ENCODE results near the gene LAMA2. TPM values are rescaled to one million over a fixed set of nuclear protein-coding genes. Genes with fewer than 3 reads are reported as not detected.

Gene LAMA2
- polyA plus RNA-seq, 1 donor from 2014 or later, result 2.5 TPM

DNA sequence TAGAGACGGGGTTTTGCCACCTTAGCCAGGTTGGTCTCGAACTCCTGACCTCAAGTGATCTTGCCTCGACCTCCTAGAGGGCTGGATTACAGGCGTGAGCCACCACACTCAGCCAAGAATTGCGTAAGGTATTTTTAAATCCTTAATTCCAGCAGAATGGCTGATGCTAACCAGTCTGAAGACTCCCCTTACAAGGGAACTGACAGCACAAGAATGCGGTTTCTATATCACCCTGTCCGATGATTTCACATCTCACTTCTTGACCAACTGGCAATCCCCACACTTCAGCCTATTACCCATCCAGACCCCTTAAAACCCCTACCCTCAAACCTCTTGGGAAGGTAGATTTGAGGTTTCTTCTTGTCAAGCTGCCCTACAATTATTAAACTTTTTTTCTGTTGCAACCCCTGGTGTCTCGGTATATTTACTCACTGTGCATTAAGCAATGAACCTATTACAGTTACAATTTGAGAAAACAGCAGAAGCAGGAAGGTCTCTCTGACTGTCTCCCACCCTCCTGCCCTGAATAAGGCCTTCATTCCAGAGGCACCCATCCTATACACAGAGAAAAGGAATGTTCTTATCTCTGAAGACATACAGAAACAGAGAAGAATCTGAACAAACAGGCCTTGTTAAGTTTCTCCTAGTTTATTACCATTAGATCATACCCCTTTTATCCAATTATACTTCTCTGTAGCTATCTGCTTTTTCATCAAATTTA is 662.1 kb downstream of the LAMA2 start:
- Histone ChIP-seq H3K27ac (ENCODE audit: low read length) (no peak overlapping the region), H3K4me2 (ENCODE audit: low read length) (no peak overlapping the region), H3F3A (ENCODE audit: insufficient read depth, low read length, poor library complexity, severe bottlenecking) (no peaks in the 10 kb centered on the region), H3K27me3 (ENCODE audit: insufficient read depth, low read depth, low read length) (no peaks in the 10 kb centered on the region), H3K9me2 (ENCODE audit: insufficient read depth, low read length) (no peaks in the 10 kb centered on the region), H3K4me3 (ENCODE audit: low read length) (no peak overlapping the region), H2AFZ (ENCODE audit: low read depth, low read length) (no peak overlapping the region), H3K79me2 (replicated peaks; ENCODE audit: insufficient read depth, low read length) (no peaks in the 10 kb centered on the region), H3K9me3 (ENCODE audit: low read length) (no peaks in the 10 kb centered on the region), H3K36me3 (ENCODE audit: insufficient read depth, low read length) (no peaks in the 10 kb centered on the region), H4K20me1 (ENCODE audit: insufficient read depth) (no peaks in the 10 kb centered on the region), H3K9ac (ENCODE audit: low read length) (no peak overlapping the region)
- TF ChIP-seq EZH2 (IDR thresholded peaks at IDR 0.05; ENCODE audit: borderline replicate concordance, insufficient read depth, low read length, poor library complexity, severe bottlenecking) (no peak), RAD21 (conservative IDR thresholded peaks at IDR 0.05) (no peak), EP300 (conservative IDR thresholded peaks at IDR 0.05; ENCODE audit: poor library complexity, severe bottlenecking) (no peak), TAF1 (IDR thresholded peaks at IDR 0.05; ENCODE audit: low read depth) (no peak), SMC3 (conservative IDR thresholded peaks at IDR 0.05; ENCODE audit: poor library complexity) (no peak), POLR2AphosphoS5 (IDR thresholded peaks at IDR 0.05) (no peak), MXI1 (conservative IDR thresholded peaks at IDR 0.05; ENCODE audit: poor library complexity, severe bottlenecking) (no peak)
- TF ChIP-seq, protein P1, sequence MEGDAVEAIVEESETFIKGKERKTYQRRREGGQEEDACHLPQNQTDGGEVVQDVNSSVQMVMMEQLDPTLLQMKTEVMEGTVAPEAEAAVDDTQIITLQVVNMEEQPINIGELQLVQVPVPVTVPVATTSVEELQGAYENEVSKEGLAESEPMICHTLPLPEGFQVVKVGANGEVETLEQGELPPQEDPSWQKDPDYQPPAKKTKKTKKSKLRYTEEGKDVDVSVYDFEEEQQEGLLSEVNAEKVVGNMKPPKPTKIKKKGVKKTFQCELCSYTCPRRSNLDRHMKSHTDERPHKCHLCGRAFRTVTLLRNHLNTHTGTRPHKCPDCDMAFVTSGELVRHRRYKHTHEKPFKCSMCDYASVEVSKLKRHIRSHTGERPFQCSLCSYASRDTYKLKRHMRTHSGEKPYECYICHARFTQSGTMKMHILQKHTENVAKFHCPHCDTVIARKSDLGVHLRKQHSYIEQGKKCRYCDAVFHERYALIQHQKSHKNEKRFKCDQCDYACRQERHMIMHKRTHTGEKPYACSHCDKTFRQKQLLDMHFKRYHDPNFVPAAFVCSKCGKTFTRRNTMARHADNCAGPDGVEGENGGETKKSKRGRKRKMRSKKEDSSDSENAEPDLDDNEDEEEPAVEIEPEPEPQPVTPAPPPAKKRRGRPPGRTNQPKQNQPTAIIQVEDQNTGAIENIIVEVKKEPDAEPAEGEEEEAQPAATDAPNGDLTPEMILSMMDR (IDR thresholded peaks at IDR 0.05; ENCODE audit: poor library complexity, severe bottlenecking), result no peak
- TF ChIP-seq, protein P2, sequence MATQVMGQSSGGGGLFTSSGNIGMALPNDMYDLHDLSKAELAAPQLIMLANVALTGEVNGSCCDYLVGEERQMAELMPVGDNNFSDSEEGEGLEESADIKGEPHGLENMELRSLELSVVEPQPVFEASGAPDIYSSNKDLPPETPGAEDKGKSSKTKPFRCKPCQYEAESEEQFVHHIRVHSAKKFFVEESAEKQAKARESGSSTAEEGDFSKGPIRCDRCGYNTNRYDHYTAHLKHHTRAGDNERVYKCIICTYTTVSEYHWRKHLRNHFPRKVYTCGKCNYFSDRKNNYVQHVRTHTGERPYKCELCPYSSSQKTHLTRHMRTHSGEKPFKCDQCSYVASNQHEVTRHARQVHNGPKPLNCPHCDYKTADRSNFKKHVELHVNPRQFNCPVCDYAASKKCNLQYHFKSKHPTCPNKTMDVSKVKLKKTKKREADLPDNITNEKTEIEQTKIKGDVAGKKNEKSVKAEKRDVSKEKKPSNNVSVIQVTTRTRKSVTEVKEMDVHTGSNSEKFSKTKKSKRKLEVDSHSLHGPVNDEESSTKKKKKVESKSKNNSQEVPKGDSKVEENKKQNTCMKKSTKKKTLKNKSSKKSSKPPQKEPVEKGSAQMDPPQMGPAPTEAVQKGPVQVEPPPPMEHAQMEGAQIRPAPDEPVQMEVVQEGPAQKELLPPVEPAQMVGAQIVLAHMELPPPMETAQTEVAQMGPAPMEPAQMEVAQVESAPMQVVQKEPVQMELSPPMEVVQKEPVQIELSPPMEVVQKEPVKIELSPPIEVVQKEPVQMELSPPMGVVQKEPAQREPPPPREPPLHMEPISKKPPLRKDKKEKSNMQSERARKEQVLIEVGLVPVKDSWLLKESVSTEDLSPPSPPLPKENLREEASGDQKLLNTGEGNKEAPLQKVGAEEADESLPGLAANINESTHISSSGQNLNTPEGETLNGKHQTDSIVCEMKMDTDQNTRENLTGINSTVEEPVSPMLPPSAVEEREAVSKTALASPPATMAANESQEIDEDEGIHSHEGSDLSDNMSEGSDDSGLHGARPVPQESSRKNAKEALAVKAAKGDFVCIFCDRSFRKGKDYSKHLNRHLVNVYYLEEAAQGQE (IDR thresholded peaks at IDR 0.05; ENCODE audit: borderline replicate concordance), result no peak

DNA sequence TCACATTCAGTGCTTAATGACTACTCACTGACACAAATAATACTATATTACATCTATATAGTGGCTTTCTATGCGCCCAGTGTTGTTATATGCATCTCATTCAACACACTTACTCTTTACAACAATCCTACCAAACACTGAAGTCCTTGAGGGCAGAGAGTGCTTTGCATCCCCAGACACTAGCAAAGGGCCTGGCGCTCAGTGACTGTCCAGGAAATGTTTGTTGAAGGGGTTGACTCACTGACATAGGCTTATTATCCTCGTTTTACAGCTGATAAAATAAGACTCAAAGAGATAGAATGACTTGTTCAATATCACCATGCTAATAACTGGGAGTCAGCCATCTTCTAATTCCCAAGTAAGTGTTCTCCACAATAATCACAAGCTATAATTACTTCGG is 663.8 kb downstream of the LAMA2 start:
- Histone ChIP-seq H3K4me2 (ENCODE audit: low read length) (no peak overlapping the region), H4K20me1 (ENCODE audit: insufficient read depth) (no peaks in the 10 kb centered on the region), H3K27ac (ENCODE audit: low read length) (no peak overlapping the region), H3K9ac (ENCODE audit: low read length) (no peak overlapping the region), H3F3A (ENCODE audit: insufficient read depth, low read length, poor library complexity, severe bottlenecking) (no peaks in the 10 kb centered on the region), H3K27me3 (ENCODE audit: insufficient read depth, low read depth, low read length) (no peaks in the 10 kb centered on the region), H3K9me2 (ENCODE audit: insufficient read depth, low read length) (no peaks in the 10 kb centered on the region), H3K79me2 (replicated peaks; ENCODE audit: insufficient read depth, low read length) (no peaks in the 10 kb centered on the region), H3K4me3 (ENCODE audit: low read length) (no peak overlapping the region), H3K9me3 (ENCODE audit: low read length) (no peaks in the 10 kb centered on the region), H2AFZ (ENCODE audit: low read depth, low read length) (no peak overlapping the region), H3K36me3 (ENCODE audit: insufficient read depth, low read length) (no peaks in the 10 kb centered on the region)
- no peak for TF ChIP-seq MXI1 (conservative IDR thresholded peaks at IDR 0.05; ENCODE audit: poor library complexity, severe bottlenecking)
- TF ChIP-seq EP300 (conservative IDR thresholded peaks at IDR 0.05; ENCODE audit: poor library complexity, severe bottlenecking), result no peak
- no peak for TF ChIP-seq EZH2 (IDR thresholded peaks at IDR 0.05; ENCODE audit: borderline replicate concordance, insufficient read depth, low read length, poor library complexity, severe bottlenecking)
- TF ChIP-seq, protein P2 (IDR thresholded peaks at IDR 0.05; ENCODE audit: borderline replicate concordance), result no peak
- TF ChIP-seq POLR2AphosphoS5 (IDR thresholded peaks at IDR 0.05), result no peak
- TF ChIP-seq SMC3 (conservative IDR thresholded peaks at IDR 0.05; ENCODE audit: poor library complexity), result no peak
- TF ChIP-seq RAD21 (conservative IDR thresholded peaks at IDR 0.05), result no peak
- no peak for TF ChIP-seq TAF1 (IDR thresholded peaks at IDR 0.05; ENCODE audit: low read depth)
- TF ChIP-seq, protein P1 (IDR thresholded peaks at IDR 0.05; ENCODE audit: poor library complexity, severe bottlenecking), result no peak
